ENCODE data around the gene SLC7A4. TPM values are rescaled to one million over a fixed set of nuclear protein-coding genes. Genes with fewer than 3 reads are reported as not detected.
"Not testable (repeated sequence)": the region's sequence is repeated elsewhere in the genome, so short reads cannot be mapped to it uniquely, and the experiment has no call there.

The SLC7A4 gene, protein sequence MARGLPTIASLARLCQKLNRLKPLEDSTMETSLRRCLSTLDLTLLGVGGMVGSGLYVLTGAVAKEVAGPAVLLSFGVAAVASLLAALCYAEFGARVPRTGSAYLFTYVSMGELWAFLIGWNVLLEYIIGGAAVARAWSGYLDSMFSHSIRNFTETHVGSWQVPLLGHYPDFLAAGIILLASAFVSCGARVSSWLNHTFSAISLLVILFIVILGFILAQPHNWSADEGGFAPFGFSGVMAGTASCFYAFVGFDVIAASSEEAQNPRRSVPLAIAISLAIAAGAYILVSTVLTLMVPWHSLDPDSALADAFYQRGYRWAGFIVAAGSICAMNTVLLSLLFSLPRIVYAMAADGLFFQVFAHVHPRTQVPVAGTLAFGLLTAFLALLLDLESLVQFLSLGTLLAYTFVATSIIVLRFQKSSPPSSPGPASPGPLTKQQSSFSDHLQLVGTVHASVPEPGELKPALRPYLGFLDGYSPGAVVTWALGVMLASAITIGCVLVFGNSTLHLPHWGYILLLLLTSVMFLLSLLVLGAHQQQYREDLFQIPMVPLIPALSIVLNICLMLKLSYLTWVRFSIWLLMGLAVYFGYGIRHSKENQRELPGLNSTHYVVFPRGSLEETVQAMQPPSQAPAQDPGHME
- 1 to 10 TPM in 2 of 3 donors, under 1 TPM in 1; 0.94 to 1.5 (median 1.4) TPM for polyA plus RNA-seq (ENCODE audit: insufficient read length in 3 of 3)

- DNase-seq (ENCODE audit: low read depth in 3 of 3, low spot score in 2 of 3), result no peak
Observed at GRCh38 chr22:21032037-21032867, at the start of gene SLC7A4. Gene SLC7A4, minus strand, starts transcription at chr22:21032561. Its CDS starts 749 bp downstream, at chr22:21031812.

GRCh38 chr22:21080435-21081137 is 48.2 kb upstream of the SLC7A4 start:
- DNase-seq (ENCODE audit: low read depth in 3 of 3, low spot score in 2 of 3), result no peak

DNA sequence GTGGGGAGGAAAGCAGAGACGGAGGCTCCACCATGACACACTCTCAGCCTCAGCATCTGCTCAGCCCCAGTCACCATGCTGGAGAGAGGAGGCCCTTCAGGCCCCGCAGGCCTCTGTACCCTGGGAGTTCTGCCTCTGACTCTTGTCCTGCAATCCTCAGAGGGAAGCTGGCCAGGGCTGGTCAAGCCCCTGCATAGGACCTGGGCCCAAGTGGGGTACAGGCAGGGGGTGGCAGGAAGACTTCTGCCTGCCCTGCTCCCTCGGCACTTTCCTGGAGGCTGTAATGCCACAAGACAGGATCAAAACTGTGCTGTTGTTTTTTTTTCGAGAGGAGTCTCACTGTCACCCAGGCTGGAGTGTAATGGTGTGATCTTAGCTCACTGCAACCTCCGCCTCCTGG is 47.1 kb upstream of the SLC7A4 start:
- DNase-seq (ENCODE audit: low read depth in 3 of 3, low spot score in 2 of 3), result no peak

DNA sequence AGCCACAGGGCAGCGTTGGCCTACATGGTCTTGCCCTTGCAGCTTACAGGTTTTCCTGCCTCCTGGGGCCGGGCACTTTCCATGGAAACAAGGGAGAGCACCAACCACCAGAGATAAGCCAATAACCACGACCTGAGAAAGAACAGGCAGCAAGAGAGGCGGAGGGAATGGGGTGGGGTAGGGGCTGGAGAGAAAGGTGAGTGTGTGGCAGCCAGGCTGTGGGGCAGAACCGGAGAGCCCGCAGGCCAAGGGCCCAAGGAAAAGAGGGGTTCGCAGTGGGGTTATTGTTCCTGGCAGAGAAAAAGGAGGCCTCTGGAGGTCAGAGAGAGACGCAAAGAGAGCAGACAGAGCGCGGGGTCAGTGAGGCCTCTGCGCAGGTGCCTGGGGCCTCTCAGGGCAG is 46.6 kb upstream of the SLC7A4 start:
- no peak for DNase-seq (ENCODE audit: low read depth in 3 of 3, low spot score in 2 of 3)

DNA sequence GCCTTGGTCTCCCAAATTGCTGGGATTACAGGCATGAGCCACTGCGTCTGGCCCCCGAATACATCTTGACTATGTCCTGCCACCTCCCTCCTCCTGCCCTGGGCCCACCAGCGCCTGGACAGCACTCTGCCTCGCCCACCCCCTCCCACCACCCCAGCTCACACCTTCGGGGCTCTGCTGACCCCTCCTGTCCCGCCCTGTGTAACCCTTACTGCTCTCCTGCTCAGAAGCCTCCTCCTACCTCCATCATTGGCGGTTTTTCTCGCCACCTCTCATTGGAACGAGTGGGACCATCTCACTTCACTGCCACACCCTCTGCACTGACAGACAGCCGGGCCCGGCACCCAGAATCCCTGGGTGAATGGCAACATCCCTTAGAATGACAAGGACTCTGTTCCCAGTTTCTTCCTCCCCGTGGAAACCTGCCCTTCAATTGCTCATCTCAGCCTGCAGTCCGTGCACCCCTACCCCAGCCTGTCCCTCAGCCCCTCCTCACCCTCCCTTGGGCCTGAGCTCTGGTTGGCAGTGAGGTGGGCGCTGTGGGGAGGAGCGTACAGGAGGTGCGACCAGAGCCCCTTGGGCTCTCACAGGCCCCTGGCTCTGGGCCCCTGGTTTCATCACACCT is 45.6 kb upstream of the SLC7A4 start:
- DNase-seq (ENCODE audit: low read depth in 3 of 3, low spot score in 2 of 3), result no peak

GRCh38 chr22:21076912-21077625 is 44.7 kb upstream of the SLC7A4 start:
- DNase-seq (ENCODE audit: low read depth in 3 of 3, low spot score in 2 of 3), result no peak

DNA sequence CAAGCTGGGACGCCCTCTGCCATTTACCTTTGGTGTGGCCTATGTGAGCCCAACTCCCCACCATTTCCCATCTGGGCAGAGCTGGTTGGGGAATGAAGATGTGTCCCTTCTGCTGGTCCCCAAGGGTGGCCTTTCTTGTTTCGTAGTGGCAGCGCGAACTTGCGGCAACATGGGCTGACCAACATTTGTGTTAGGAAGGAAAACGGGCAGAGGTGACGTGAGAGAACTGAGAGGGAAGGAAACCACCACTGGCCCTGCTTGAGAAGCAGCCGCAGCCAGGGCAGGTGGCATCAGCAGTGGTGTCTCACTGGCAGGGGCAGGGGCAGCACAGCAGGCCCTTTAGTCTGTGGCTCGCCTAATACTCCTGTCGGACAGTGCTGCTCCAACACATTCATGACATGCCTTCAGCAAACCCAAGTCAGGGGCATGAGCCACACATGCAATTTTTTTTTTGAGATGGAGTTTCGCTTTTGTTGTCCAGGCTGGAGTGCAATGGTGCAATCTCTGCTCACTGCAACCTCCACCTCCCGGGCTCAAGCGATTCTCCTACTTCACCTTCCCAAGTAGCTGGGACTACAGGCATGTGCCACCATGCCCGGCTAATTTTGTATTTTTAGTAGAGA is 43.3 kb upstream of the SLC7A4 start:
- DNase-seq (ENCODE audit: low read depth in 3 of 3, low spot score in 2 of 3), result no peak

DNA sequence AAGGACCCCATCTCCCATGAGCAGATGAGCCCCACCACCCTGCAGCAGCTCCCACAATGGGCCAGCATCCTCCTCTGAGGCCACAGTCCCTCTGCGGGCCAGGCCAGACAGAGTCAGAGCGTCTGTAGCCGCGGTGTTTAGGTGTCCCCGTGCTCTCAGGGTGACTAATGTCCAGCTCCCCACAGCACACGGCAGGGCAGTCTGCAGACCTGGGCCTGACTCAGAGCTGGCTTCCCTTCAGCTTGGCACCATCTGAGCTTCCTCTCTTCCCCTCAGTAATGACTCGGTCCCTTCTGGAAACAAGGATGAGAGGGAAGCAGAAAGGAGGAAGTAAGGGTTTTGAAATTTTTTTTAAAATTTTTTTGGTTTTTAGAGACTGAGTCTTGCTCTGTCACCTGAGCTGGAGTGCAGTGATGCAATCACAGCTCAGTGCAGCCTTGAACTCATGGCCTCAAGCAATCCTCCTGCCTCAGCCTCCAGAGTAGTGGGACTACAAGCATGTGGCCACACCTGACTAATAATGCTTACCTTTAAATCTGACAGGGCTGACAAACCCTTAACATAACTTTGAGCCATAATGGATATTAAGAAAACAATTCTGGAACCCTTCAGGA is 41.8 kb upstream of the SLC7A4 start:
- no peak for DNase-seq (ENCODE audit: low read depth in 3 of 3, low spot score in 2 of 3)

GRCh38 chr22:21073482-21073881 is 41.1 kb upstream of the SLC7A4 start:
- DNase-seq (ENCODE audit: low read depth in 3 of 3, low spot score in 2 of 3), result no peak

DNA sequence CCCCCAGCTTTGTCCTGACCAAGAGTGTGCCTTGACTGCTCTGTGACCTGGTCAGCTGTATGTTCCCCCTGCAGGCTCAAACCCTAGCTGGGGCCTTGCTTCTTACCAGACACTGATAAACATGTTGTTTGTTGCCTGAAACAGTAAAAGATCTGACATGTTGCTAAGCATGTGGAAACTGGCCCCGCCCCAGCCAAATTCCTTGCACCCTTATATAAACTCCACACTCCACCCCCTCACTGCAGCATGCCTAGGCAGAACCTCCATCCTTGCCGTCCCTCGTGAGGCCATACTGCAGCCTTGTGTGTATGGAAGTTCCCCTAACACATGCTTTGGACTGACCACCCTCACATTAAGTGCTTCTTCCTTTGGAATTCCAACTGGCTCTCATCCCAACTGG is 40.7 kb upstream of the SLC7A4 start:
- no peak for DNase-seq (ENCODE audit: low read depth in 3 of 3, low spot score in 2 of 3)

DNA sequence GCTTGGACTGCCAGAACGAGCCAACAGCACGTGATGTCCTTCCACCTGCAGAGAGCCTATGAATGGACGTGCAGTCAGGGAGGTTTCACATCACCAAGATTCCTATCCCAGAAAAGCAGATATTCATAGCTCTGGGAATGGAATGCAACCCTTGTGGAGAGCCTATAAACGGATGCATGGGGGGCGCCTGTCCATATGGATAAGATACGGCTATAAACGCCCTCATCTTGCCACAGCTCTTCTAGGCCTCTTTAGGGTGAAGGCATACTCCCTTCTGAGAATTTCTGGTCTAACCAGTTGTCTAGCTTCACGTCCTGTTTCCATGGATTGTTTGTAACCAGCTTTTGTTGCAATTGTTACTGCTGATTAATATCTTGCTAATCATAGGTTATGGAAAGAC is 39.4 kb upstream of the SLC7A4 start:
- not testable (repeated sequence) for DNase-seq (ENCODE audit: low read depth in 3 of 3, low spot score in 2 of 3)

GRCh38 chr22:21070690-21071615 is 38.6 kb upstream of the SLC7A4 start:
- DNase-seq (ENCODE audit: low read depth in 3 of 3, low spot score in 2 of 3), result no peak

- no peak for DNase-seq (ENCODE audit: low read depth in 3 of 3, low spot score in 2 of 3)
Observed at GRCh38 chr22:21069375-21069774, 37.0 kb upstream of the SLC7A4 start.

GRCh38 chr22:21068681-21069276 is 36.4 kb upstream of the SLC7A4 start:
- DNase-seq (ENCODE audit: low read depth in 3 of 3, low spot score in 2 of 3), result no peak

DNA sequence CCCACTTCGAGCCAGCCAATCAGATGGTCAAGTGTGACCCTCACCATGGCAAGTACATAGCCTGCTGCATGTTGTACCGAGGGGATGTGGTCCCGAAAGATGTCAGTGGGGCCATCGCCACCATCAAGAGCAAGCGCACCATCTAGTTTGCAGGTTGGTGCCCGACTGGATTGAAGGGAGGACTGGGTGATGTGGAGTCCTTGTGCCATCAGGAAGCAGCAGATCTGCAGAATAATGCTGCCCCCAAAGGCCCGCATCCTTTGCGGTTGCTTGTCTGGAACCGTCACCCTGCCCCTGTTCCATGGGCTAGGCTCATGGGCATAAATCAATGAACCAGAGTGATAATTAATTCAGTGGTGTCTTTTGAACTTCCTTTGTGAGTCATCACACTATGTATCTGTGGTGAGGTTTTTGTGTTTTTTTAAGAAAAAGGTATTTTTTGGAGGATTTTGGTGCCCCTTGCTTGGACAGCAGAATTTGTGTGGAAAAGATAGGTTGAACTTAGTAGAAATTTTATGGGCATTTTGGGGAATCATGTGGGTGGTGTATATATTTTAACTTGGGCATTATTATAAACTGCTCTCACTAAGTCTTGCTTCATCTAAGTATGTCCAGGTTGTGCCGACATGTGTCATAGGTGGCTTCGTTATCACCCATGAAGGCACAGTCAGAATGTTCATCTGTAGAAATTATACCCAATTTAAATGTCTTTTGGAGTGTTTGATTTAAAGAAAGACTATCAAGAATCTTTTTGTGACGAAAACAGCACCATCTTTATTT is 35.7 kb upstream of the SLC7A4 start:
- no peak for DNase-seq (ENCODE audit: low read depth in 3 of 3, low spot score in 2 of 3)

- DNase-seq (ENCODE audit: low read depth in 3 of 3, low spot score in 2 of 3), result no peak
Observed at GRCh38 chr22:21067075-21067900, 34.9 kb upstream of the SLC7A4 start.

Data from right renal cortex interstitium (tissue), 3 donors.